ENCODE measurements around the gene BAIAP3. TPM values are rescaled to one million over a fixed set of nuclear protein-coding genes. Genes with fewer than 3 reads are reported as not detected.

Gene BAIAP3
- total RNA-seq, 2 experiments from 2014 or later, result 3.4 to 3.9 TPM

- POLR2A ChIA-PET, result interaction anchor here (1.4 kb wide), 1 partner anchor 12 kb away, joined by 5 read pairs; no protein-coding TSS in a partner anchor
- CTCF ChIA-PET, result no interaction called here
- H3K4me3 Mint-ChIP-seq, result no peak overlapping the region
- no peaks in the 10 kb centered on the region for H3K36me3 Mint-ChIP-seq (ENCODE audit: low read depth)
- DNase-seq, result no peak
- H3K27ac Mint-ChIP-seq, result no peak overlapping the region
- peaks cover 35% of the 10 kb centered on the region for H3K27me3 Mint-ChIP-seq
- H3K4me1 Mint-ChIP-seq, result peaks cover 17% of the 10 kb centered on the region
- no peaks in the 10 kb centered on the region for H3K9me3 Mint-ChIP-seq
Observed at GRCh38 chr16:1333854-1334700, 632 bp downstream of the BAIAP3 start.

DNA sequence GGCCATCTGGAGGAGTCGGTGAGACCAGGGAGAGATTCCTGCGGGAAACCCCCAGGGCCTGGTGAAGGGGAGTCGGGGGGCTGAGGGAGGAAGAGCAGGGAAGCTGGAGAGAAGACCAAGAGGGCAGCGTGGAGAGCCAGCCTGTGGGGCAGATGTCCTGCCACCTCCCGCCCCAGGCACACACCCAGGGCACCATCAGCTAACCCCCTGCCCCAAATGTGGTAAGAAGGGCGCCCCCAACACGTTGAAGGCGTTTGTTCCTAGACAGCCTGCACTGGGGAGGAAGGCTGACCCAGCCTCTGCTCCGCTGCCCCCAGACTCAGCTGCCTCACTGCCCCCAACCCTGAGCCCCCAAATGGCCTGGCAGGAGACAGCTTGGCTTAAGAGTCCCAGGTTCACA, 1.3 kb downstream of the BAIAP3 start:
- no peaks in the 10 kb centered on the region for H3K36me3 Mint-ChIP-seq (ENCODE audit: low read depth)
- peaks cover 17% of the 10 kb centered on the region for H3K4me1 Mint-ChIP-seq
- CTCF ChIA-PET, result no interaction called here
- DNase-seq, result no peak
- H3K9me3 Mint-ChIP-seq, result no peaks in the 10 kb centered on the region
- POLR2A ChIA-PET, result interaction anchor here (1.4 kb wide), 1 partner anchor 12 kb away, joined by 5 read pairs; no protein-coding TSS in a partner anchor
- peaks cover 35% of the 10 kb centered on the region for H3K27me3 Mint-ChIP-seq
- no peak overlapping the region for H3K4me3 Mint-ChIP-seq
- H3K27ac Mint-ChIP-seq, result no peak overlapping the region

DNA sequence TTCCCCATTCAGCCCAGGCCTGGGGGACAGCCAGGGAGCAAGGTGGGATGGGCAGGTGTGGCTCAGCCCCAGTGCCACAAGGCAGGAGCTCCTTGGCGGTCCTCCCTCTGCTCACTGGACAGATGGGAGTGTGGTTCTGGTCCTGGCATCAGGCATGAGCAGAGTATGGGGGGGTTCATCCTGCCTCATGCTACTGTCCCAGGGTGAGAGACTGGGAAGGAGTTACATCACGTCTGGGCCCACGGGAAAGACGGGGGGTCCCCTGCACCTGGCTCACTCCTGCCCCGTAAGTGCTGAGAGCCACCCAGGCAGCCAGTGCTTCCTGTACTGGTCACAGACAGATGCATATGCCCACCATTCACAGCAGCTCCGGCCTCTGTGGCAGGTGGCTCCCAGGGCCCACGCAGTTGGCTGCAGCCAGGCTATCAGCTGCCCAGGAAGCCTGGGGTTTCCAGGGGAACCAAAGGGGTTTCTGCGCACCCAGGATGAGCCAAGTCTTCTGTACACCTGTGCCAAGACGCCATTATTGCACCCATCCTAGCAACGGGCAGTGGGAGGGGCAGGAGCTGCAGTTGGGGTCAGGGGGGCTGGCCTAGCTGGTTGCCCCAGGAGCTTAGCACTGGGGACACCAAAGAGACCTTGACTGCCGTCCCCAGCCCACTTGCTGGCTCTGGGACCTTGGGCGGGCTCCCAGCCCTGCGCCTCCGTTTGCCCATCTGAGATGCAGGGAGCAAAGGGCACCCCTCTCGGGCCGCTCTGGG, 1.9 kb downstream of the BAIAP3 start:
- no peaks in the 10 kb centered on the region for H3K36me3 Mint-ChIP-seq (ENCODE audit: low read depth)
- peaks cover 17% of the 10 kb centered on the region for H3K4me1 Mint-ChIP-seq
- H3K27me3 Mint-ChIP-seq, result peaks cover 35% of the 10 kb centered on the region
- POLR2A ChIA-PET, result interaction anchor here (1.1 to 1.4 kb wide), 2 partner anchors 11 to 26 kb away, joined by 5 read pairs; partner anchors contain the start of gene UBE2I
- CTCF ChIA-PET, result no interaction called here
- no peak overlapping the region for H3K4me3 Mint-ChIP-seq
- H3K27ac Mint-ChIP-seq, result no peak overlapping the region
- no peaks in the 10 kb centered on the region for H3K9me3 Mint-ChIP-seq
- DNase-seq, result no peak

DNA sequence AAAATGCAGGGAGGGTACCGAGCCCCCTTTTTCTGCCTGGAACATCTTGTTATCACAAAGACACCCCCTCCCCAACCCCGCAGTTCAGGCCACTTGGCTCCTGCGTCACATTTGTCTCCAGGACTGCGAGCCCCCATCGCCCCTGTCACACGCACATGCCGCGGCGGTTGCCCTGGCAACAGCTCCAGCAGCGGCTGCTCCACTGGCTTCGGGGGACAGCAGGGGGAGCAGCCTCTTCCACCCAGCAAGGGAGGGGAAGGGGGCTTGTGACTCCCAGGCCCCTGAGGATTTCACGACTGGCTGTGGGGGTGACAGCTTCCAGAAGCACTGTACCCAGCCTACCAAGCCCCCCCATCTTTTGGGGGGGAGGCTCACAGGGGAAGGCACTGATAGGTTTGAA, 2.6 kb downstream of the BAIAP3 start:
- Mint-ChIP-seq H3K36me3 (ENCODE audit: low read depth) (no peaks in the 10 kb centered on the region), H3K27me3 (peaks cover 35% of the 10 kb centered on the region), H3K27ac (no peak overlapping the region), H3K9me3 (no peaks in the 10 kb centered on the region), H3K4me1 (peaks cover 17% of the 10 kb centered on the region), H3K4me3 (no peak overlapping the region)
- ChIA-PET POLR2A (interaction anchor here (1.1 to 1.4 kb wide), 2 partner anchors 10 to 27 kb away, joined by 5 read pairs; partner anchors contain the start of gene UBE2I), CTCF (no interaction called here)
- no peak for DNase-seq

- Mint-ChIP-seq H3K4me1 (peaks cover 12% of the 10 kb centered on the region), H3K27ac (no peak overlapping the region), H3K9me3 (no peaks in the 10 kb centered on the region), H3K4me3 (no peak overlapping the region), H3K36me3 (ENCODE audit: low read depth) (no peaks in the 10 kb centered on the region), H3K27me3 (peaks cover 32% of the 10 kb centered on the region)
- ChIA-PET CTCF (no interaction called here), POLR2A (no interaction called here)
- DNase-seq, result no peak
Observed at GRCh38 chr16:1336619-1337018, 3.2 kb downstream of the BAIAP3 start.

DNA sequence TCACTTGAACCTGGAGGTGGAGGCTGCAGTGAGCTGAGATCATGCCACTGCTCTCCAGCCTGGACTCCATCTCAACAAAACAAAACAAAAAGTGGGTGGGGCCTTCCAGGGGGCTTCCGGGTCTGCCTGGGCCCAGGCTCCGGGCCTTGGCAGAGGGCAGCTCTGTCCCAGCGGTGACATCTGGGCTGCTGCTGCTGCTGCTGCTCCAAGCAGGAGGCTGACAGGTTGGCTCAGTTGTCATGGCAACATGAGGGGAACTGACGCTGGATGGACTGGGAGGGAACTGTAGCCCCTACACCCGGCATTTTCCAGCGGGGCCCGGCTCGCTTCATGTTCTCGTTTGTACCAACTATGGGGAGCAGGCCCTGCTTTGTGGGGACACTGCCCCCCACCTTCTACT, 4.0 kb downstream of the BAIAP3 start:
- Mint-ChIP-seq H3K27me3 (peaks cover 24% of the 10 kb centered on the region), H3K9me3 (no peaks in the 10 kb centered on the region), H3K27ac (no peak overlapping the region), H3K4me3 (no peak overlapping the region), H3K4me1 (peaks cover 7% of the 10 kb centered on the region), H3K36me3 (ENCODE audit: low read depth) (no peaks in the 10 kb centered on the region)
- ChIA-PET POLR2A (no interaction called here), CTCF (no interaction called here)
- no peak for DNase-seq

DNA sequence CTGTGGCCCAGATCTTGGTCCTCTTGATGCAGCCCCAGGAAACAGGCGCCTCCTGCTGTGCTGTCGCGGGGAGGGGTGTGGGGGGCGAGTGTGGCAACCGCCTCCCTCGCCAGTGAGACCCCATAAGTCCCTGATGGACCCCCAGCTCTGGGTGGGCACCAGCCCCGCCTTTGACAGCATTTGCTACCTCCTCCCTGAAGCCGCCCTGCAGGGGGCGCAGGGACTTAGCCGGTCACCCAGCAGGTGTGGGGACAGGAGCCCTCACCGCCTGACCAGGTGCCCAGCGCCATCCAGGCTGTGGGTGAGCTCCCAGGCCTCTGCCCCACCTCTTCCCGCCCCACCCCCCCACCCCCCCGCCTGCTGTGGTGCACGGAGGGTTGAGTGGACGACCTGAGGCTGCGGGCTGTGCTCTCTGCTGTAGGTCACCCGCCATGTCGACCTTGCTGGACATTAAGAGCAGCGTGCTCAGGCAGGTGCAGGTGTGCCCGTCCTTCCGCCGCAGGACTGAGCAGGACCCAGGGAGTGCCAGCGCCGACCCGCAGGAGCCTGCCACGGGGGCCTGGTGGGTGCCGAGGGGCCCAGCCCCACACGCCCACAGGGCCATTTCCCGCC, 4.8 kb downstream of the BAIAP3 start:
- H3K27me3 Mint-ChIP-seq, result peaks cover 21% of the 10 kb centered on the region
- POLR2A ChIA-PET, result no interaction called here
- H3K9me3 Mint-ChIP-seq, result no peaks in the 10 kb centered on the region
- DNase-seq, result no peak
- H3K4me1 Mint-ChIP-seq, result peaks cover 11% of the 10 kb centered on the region
- CTCF ChIA-PET, result no interaction called here
- H3K27ac Mint-ChIP-seq, result no peak overlapping the region
- H3K4me3 Mint-ChIP-seq, result no peak overlapping the region
- H3K36me3 Mint-ChIP-seq (ENCODE audit: low read depth), result no peaks in the 10 kb centered on the region

GRCh38 chr16:1338855-1339675, 5.6 kb downstream of the BAIAP3 start:
- no peak for DNase-seq
- H3K4me1 Mint-ChIP-seq, result peaks cover 13% of the 10 kb centered on the region
- peaks cover 21% of the 10 kb centered on the region for H3K27me3 Mint-ChIP-seq
- no peaks in the 10 kb centered on the region for H3K36me3 Mint-ChIP-seq (ENCODE audit: low read depth)
- no peak overlapping the region for H3K4me3 Mint-ChIP-seq
- H3K9me3 Mint-ChIP-seq, result no peaks in the 10 kb centered on the region
- ChIA-PET CTCF (no interaction called here), POLR2A (no interaction called here)
- no peak overlapping the region for H3K27ac Mint-ChIP-seq

- Mint-ChIP-seq H3K4me3 (no peak overlapping the region), H3K27ac (no peak overlapping the region), H3K4me1 (peaks cover 13% of the 10 kb centered on the region), H3K36me3 (ENCODE audit: low read depth) (no peaks in the 10 kb centered on the region), H3K9me3 (no peaks in the 10 kb centered on the region), H3K27me3 (peaks cover 8% of the 10 kb centered on the region)
- no peak for DNase-seq
- ChIA-PET POLR2A (interaction anchor here (2.5 kb wide), 1 partner anchor 32 kb away, joined by 12 read pairs; the partner anchor contains the start of gene UBE2I), CTCF (no interaction called here)
Observed at GRCh38 chr16:1340730-1341494, 7.5 kb downstream of the BAIAP3 start.

DNA sequence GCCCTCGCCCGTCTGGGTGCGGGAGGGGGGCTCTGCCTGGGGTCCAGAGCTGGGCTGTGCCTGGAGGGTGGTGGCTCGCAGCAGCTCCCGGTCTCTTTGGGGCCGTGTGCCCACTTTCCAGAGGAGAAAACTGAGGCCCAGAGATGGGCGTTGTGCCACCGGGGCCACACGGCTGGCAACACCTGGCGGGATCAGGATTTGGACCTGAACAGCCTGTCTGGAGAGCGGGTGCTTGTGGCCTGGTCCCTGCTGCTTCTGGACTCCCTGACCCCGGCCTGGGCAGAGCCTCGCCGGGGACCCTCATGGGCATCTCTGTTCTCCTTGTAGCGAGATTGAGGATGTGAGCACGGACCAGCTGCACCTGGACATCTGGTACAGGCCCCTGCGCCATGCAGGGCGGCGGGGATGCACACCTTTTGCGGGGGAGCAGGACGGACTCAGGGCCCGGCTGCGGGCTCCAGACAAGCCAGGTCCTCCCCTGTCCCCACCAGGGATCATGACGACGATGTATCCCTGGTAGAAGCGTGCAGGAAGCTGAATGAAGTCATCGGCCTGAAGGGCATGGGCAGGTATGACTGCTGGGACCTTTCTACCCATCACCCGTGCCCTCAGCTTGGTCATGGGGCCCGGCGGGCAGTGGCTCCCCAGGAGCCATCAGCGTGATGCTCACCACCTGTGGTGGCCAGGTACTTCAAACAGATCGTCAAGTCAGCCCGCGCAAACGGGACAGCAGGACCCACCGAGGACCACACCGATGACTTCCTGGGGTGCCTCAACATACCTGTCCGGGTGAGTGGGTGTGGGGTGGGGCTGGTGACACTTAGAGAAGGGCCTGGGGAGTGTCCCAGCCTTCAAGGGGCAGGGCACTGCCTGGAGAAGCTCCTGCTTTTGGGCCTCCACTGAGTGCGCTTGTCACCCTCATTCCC, 8.3 kb downstream of the BAIAP3 start:
- H3K27me3 Mint-ChIP-seq, result no peaks in the 10 kb centered on the region
- ChIA-PET POLR2A (interaction anchor here (0.6 to 2.5 kb wide), 4 partner anchors 12 to 770 kb away, joined by 3 to 12 read pairs (median 3); partner anchors contain the start of genes UBE2I and UQCC4), CTCF (interaction anchor here (1.3 to 1.9 kb wide), 3 partner anchors 10 to 270 kb away, joined by 3 to 6 read pairs (median 4); partner anchors contain the start of genes CRAMP1 and IFT140)
- H3K4me3 Mint-ChIP-seq, result no peak overlapping the region
- H3K27ac Mint-ChIP-seq, result no peak overlapping the region
- no peaks in the 10 kb centered on the region for H3K9me3 Mint-ChIP-seq
- H3K36me3 Mint-ChIP-seq (ENCODE audit: low read depth), result no peaks in the 10 kb centered on the region
- H3K4me1 Mint-ChIP-seq, result peaks cover 13% of the 10 kb centered on the region
- no peak for DNase-seq
